GM23248 (cell line): ENCODE results near the gene STIM1.

Source experiments
- EZH2 ChIP-seq: fragments of 200-600 bp; sonication (generic); IDR thresholded peaks from 2 replicates; pipeline ENCODE4 v1.6.1; 2018; ENCODE audit warnings: antibody characterized with exemption, mild to moderate bottlenecking; ENCODE audit not compliant: insufficient read depth, poor library complexity, severe bottlenecking
- EZH2phosphoT487 ChIP-seq: fragments of 200-600 bp; sonication (generic); IDR thresholded peaks from 2 replicates; pipeline ENCODE4 v1.6.1; 2018; ENCODE audit warnings: antibody characterized with exemption, moderate library complexity, mild to moderate bottlenecking, low read depth; ENCODE audit not compliant: insufficient read depth

DNA sequence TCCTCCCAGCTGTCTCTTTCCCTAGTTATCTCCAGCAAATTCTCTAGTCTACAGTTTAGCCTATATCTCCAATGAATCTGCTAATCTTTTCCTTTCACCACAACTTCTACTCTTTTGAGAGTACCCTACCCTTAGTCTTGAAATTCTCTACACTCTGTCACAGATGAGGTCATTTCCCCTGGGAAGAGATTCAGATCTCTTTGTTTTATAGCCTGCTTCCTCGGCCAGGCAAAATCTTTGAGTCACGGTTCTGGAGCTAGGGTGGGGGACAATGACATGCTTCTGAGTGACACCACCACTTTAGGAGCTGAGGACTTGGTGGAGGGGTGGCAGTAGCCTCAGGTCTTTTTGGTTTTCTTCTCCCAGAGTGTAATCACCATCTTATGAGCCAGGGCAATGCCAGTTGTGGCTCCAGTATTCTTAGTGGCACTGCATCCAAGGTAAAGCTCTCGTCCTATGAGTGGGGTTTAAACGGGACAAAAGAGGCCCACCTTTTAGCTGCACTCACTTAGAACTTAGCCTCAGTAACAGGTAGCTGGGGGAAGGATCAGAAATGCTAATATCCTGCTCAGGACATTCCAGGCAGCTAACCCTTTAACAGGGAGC lies 140.6 kb downstream of the STIM1 start:
- TF ChIP-seq EZH2 (no peak), EZH2phosphoT487 (no peak)
